ENCODE results near the gene KCNH3. TPM values are rescaled to one million over a fixed set of nuclear protein-coding genes. Genes with fewer than 3 reads are reported as not detected.
"Not testable (repeated sequence)": the region's sequence is repeated elsewhere in the genome, so short reads cannot be mapped to it uniquely, and the experiment has no call there.

KCNH3 gene
- total RNA-seq, 1 experiment from 2014 or later: 0.97 TPM

- Histone ChIP-seq H3K36me3 (replicated peaks; ENCODE audit: control insufficient read depth, insufficient read depth, low read length) (no peaks in the 10 kb centered on the region; the same call in 1 of the 2 replicates), H3K27me3 (ENCODE audit: control insufficient read depth, insufficient read depth, low read length) (no peaks in the 10 kb centered on the region), H3K4me3 (ENCODE audit: insufficient read depth, low read depth, low read length) (no peak overlapping the region)
- no peak for DNase-seq
These were observed 50.1 kb downstream of the KCNH3 start for GRCh38 chr12:49588721-49589516.

- Histone ChIP-seq H3K36me3 (replicated peaks; ENCODE audit: control insufficient read depth, insufficient read depth, low read length) (no peaks in the 10 kb centered on the region), H3K4me3 (ENCODE audit: insufficient read depth, low read depth, low read length) (no peak overlapping the region), H3K27me3 (ENCODE audit: control insufficient read depth, insufficient read depth, low read length) (no peaks in the 10 kb centered on the region)
- DNase-seq: no peak
These were observed 59.7 kb downstream of the KCNH3 start for GRCh38 chr12:49598527-49598926.

GRCh38 chr12:49599961-49600360, 61.1 kb downstream of the KCNH3 start:
- H3K36me3 ChIP-seq (replicated peaks; ENCODE audit: control insufficient read depth, insufficient read depth, low read length): no peaks in the 10 kb centered on the region

GRCh38 chr12:49603721-49604120, 64.9 kb downstream of the KCNH3 start:
- H3K27me3 ChIP-seq (ENCODE audit: control insufficient read depth, insufficient read depth, low read length): no peaks in the 10 kb centered on the region
- DNase-seq: peak; percentile 13
- H3K36me3 ChIP-seq (replicated peaks; ENCODE audit: control insufficient read depth, insufficient read depth, low read length): no peaks in the 10 kb centered on the region
- H3K4me3 ChIP-seq (ENCODE audit: insufficient read depth, low read depth, low read length): no peak overlapping the region

More at GRCh38 chr12:49599961-49600360, 61.1 kb downstream of the KCNH3 start:
- DNase-seq: no peak
- Histone ChIP-seq H3K27me3 (ENCODE audit: control insufficient read depth, insufficient read depth, low read length) (no peaks in the 10 kb centered on the region), H3K4me3 (ENCODE audit: insufficient read depth, low read depth, low read length) (no peak overlapping the region)

DNA sequence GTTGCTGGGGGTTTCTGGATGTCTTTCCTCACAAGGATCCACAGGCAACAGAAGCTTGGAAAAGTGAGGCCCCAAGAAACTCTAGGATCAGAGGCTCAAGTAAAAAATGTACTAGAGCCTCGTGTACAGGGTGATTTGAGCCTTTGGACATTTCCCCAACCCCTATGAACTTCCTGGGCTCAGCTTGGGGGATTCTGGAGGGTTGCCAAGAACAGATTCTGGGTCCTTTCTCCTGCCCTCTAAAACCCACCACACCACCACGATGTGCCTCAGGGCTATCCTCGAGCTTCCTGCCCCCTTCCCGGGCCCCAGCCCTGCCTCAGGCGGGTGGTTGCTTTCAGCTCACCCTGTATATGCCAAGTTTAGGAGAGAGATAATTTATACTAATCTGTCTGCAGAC, 66.0 kb downstream of the KCNH3 start:
- peak; percentile 36 for DNase-seq
- no peak overlapping the region for H3K4me3 ChIP-seq (ENCODE audit: insufficient read depth, low read depth, low read length)
- H3K36me3 ChIP-seq (replicated peaks; ENCODE audit: control insufficient read depth, insufficient read depth, low read length): no peaks in the 10 kb centered on the region
- H3K27me3 ChIP-seq (ENCODE audit: control insufficient read depth, insufficient read depth, low read length): no peaks in the 10 kb centered on the region

- H3K4me3 ChIP-seq (ENCODE audit: insufficient read depth, low read depth, low read length); DNase-seq; H3K27me3 ChIP-seq (ENCODE audit: control insufficient read depth, insufficient read depth, low read length); H3K36me3 ChIP-seq (replicated peaks; ENCODE audit: control insufficient read depth, insufficient read depth, low read length): not testable (repeated sequence)
These were observed 66.7 kb downstream of the KCNH3 start, which contains the start of gene FAM186B for GRCh38 chr12:49605539-49605938. TSS of gene FAM186B (minus strand) at chr12:49605639. CDS start at chr12:49605477, 162 bp downstream.

Other genes starting within 250 kb of the KCNH3 start
- 2.5 and 5.1 TPM in 2 replicates for gene PRPH, start 243.9 kb upstream of the KCNH3 start, total RNA-seq (2014; rRNA removed; shearing (Covaris generic))
- gene TROAP, start 215.8 kb upstream of the KCNH3 start, total RNA-seq (2014; rRNA removed; shearing (Covaris generic)): 46.1 and 48.0 TPM in 2 replicates
- 1.1 and 3.3 TPM in 2 replicates for gene C1QL4, start 201.8 kb upstream of the KCNH3 start, total RNA-seq (2014; rRNA removed; shearing (Covaris generic))
- gene DNAJC22, start 192.1 kb upstream of the KCNH3 start, total RNA-seq (2014; rRNA removed; shearing (Covaris generic)): 0.15 and 0.35 TPM in 2 replicates
- gene SPATS2, start 171.6 kb upstream of the KCNH3 start, total RNA-seq (2014; rRNA removed; shearing (Covaris generic)): 30.2 and 31.9 TPM in 2 replicates
- 113 and 124 TPM in 2 replicates for gene MCRS1, start 29.1 kb downstream of the KCNH3 start, total RNA-seq (2014; rRNA removed; shearing (Covaris generic))
- 0.11 and 0.21 TPM in 2 replicates for gene FAM186B, start 66.6 kb downstream of the KCNH3 start, total RNA-seq (2014; rRNA removed; shearing (Covaris generic))
- gene PRPF40B, start 84.5 kb downstream of the KCNH3 start, total RNA-seq (2014; rRNA removed; shearing (Covaris generic)): 22.9 and 28.9 TPM in 2 replicates
- gene FMNL3, start 168.4 kb downstream of the KCNH3 start, total RNA-seq (2014; rRNA removed; shearing (Covaris generic)): 16.0 and 19.4 TPM in 2 replicates
- gene TMBIM6, start 202.5 kb downstream of the KCNH3 start, total RNA-seq (2014; rRNA removed; shearing (Covaris generic)): 385 and 401 TPM in 2 replicates

Measured in H7 (cell line).